ENCODE measurements around the gene LRRC18. TPM values are rescaled to one million over a fixed set of nuclear protein-coding genes. Genes with fewer than 3 reads are reported as not detected.

Gene LRRC18
- total and polyA plus RNA-seq, 2 donors (not counting 1 experiment from before 2014, with no cell fraction given), result not detected

DNA sequence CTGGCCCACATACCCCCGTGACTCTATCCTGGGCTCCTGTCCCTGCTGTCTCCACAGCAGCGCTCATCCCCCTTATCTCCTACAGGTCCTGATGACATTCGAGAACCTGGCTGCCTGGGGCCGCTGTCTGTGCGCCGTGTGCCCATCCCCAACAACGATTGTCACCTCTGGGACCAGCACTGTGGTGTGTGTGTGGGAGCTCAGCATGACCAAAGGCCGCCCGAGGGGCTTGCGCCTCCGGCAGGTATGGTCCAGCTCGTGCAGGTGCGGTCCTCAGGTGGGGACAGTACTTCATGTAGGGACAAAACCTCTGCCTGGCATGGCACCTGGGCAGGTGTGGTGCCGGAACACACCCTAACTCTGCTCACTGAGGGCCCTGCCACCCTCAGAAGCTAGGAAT is 30.4 kb upstream of the LRRC18 start:
- Histone ChIP-seq H4K20me1 (ENCODE audit: control insufficient read depth, insufficient read depth, low read length, poor library complexity, severe bottlenecking) (peaks cover 24% of the 10 kb centered on the region), H3K9ac (ENCODE audit: low read length) (no peak overlapping the region), H3K27me3 (replicated peaks in 1 of 4; ENCODE audit: control extremely low read depth in 1 of 4, control insufficient read depth in 3 of 4, insufficient read depth in 4 of 4, low read length in 3 of 4) (no peaks in the 10 kb centered on the region), H3K27ac (ENCODE audit: low read length in 2 of 2) (no peak overlapping the region), H3K9me3 (ENCODE audit: control extremely low read depth in 1 of 3, control insufficient read depth in 2 of 3, insufficient read depth in 1 of 3, low read length in 2 of 3) (no peaks in the 10 kb centered on the region), H3K4me2 (replicated peaks; ENCODE audit: low read depth, low read length, poor library complexity, severe bottlenecking) (no peak overlapping the region), H3K79me2 (ENCODE audit: control insufficient read depth, insufficient read depth, low read length) (no peaks in the 10 kb centered on the region), H3K4me1 (ENCODE audit: control insufficient read depth in 2 of 2, insufficient read depth in 2 of 2, low read length in 2 of 2) (no peaks in the 10 kb centered on the region), H3K4me3 (ENCODE audit: control extremely low read depth in 1 of 5, extremely low read depth in 1 of 5, insufficient read depth in 1 of 5, low read depth in 2 of 5, low read length in 4 of 5) (no peak overlapping the region), H3K36me3 (replicated peaks in 1 of 2; ENCODE audit: control extremely low read depth in 1 of 2, control insufficient read depth in 1 of 2, extremely low read depth in 1 of 2, insufficient read depth in 2 of 2, low read length in 1 of 2) (peaks cover 7 to 96% of the 10 kb centered on the region in 2 experiments), H2AFZ (ENCODE audit: insufficient read depth, low read depth, low read length, poor library complexity, severe bottlenecking) (no peak overlapping the region)
- Mint-ChIP-seq H3K4me1 (no peaks in the 10 kb centered on the region), H3K27me3 (no peaks in the 10 kb centered on the region), H3K27ac (peak overlapping the region; percentile 15), H3K9me3 (ENCODE audit: insufficient read depth) (no peaks in the 10 kb centered on the region), H3K4me3 (no peak overlapping the region)
- no peak for TF ChIP-seq EZH2 (IDR thresholded peaks at IDR 0.05; ENCODE audit: borderline replicate concordance, insufficient read depth, low read depth, low read length, poor library complexity, severe bottlenecking)
- TF ChIP-seq, protein P1, sequence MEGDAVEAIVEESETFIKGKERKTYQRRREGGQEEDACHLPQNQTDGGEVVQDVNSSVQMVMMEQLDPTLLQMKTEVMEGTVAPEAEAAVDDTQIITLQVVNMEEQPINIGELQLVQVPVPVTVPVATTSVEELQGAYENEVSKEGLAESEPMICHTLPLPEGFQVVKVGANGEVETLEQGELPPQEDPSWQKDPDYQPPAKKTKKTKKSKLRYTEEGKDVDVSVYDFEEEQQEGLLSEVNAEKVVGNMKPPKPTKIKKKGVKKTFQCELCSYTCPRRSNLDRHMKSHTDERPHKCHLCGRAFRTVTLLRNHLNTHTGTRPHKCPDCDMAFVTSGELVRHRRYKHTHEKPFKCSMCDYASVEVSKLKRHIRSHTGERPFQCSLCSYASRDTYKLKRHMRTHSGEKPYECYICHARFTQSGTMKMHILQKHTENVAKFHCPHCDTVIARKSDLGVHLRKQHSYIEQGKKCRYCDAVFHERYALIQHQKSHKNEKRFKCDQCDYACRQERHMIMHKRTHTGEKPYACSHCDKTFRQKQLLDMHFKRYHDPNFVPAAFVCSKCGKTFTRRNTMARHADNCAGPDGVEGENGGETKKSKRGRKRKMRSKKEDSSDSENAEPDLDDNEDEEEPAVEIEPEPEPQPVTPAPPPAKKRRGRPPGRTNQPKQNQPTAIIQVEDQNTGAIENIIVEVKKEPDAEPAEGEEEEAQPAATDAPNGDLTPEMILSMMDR (IDR thresholded peaks at IDR 0.05), result no peak
- intact Hi-C loops (cut with micrococcal nuclease), result no loop called here
- ATAC-seq (ENCODE audit: low read depth), result no peak
- 98% methylated on average over 9 of the region's 14 CpGs for WGBS (ENCODE audit: insufficient coverage)
- CTCF ChIA-PET, result no interaction called here
- no peak for DNase-seq
- POLR2A ChIA-PET, result no interaction called here

DNA sequence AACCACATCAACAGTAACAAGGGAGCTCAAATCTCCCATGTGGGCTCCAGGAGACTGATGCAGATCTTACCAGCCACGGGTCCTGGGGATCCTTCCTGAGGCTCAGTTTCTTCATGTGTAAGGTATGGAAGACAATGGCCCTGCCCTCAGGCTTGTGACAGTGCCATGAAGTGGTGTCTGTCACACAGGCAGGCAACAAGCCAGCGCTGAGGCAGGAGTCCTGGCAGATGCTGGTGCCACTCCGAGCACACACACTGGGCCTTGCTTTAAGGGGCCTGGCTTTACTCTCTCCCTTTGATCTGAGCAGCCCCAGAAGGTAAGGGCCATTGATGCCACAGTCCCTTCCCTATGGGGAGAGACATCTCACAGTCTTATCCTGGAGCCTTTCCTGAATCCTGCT is 28.4 kb upstream of the LRRC18 start:
- H3K9me3 ChIP-seq (ENCODE audit: control extremely low read depth in 1 of 3, control insufficient read depth in 2 of 3, insufficient read depth in 1 of 3, low read length in 2 of 3), result no peaks in the 10 kb centered on the region
- H3K9me3 Mint-ChIP-seq (ENCODE audit: insufficient read depth), result no peaks in the 10 kb centered on the region
- DNase-seq (no peak), ATAC-seq (ENCODE audit: low read depth) (no peak)
- H3K4me1 ChIP-seq (ENCODE audit: control insufficient read depth in 2 of 2, insufficient read depth in 2 of 2, low read length in 2 of 2), result no peaks in the 10 kb centered on the region
- H3K27ac Mint-ChIP-seq, result no peak overlapping the region
- 100% methylated on average over 2 of the region's 3 CpGs for WGBS (ENCODE audit: insufficient coverage)
- ChIA-PET POLR2A (no interaction called here), CTCF (no interaction called here)
- no peaks in the 10 kb centered on the region for H3K4me1 Mint-ChIP-seq
- no peak overlapping the region for H3K4me3 ChIP-seq (ENCODE audit: control extremely low read depth in 1 of 5, extremely low read depth in 1 of 5, insufficient read depth in 1 of 5, low read depth in 2 of 5, low read length in 4 of 5)
- H4K20me1 ChIP-seq (ENCODE audit: control insufficient read depth, insufficient read depth, low read length, poor library complexity, severe bottlenecking), result peaks cover 32% of the 10 kb centered on the region
- no peak overlapping the region for H2AFZ ChIP-seq (ENCODE audit: insufficient read depth, low read depth, low read length, poor library complexity, severe bottlenecking)
- H3K79me2 ChIP-seq (ENCODE audit: control insufficient read depth, insufficient read depth, low read length), result no peaks in the 10 kb centered on the region
- no peaks in the 10 kb centered on the region for H3K27me3 Mint-ChIP-seq
- no peak overlapping the region for H3K4me2 ChIP-seq (replicated peaks; ENCODE audit: low read depth, low read length, poor library complexity, severe bottlenecking)
- intact Hi-C loops (cut with micrococcal nuclease), result no loop called here
- peaks cover 7 to 98% of the 10 kb centered on the region in 2 experiments for H3K36me3 ChIP-seq (replicated peaks in 1 of 2; ENCODE audit: control extremely low read depth in 1 of 2, control insufficient read depth in 1 of 2, extremely low read depth in 1 of 2, insufficient read depth in 2 of 2, low read length in 1 of 2)
- H3K27ac ChIP-seq (ENCODE audit: low read length in 2 of 2), result no peak overlapping the region
- no peak for TF ChIP-seq EZH2 (IDR thresholded peaks at IDR 0.05; ENCODE audit: borderline replicate concordance, insufficient read depth, low read depth, low read length, poor library complexity, severe bottlenecking)
- TF ChIP-seq, protein P1 (IDR thresholded peaks at IDR 0.05), result no peak
- H3K4me3 Mint-ChIP-seq, result no peak overlapping the region
- no peak overlapping the region for H3K9ac ChIP-seq (ENCODE audit: low read length)
- no peaks in the 10 kb centered on the region for H3K27me3 ChIP-seq (replicated peaks in 1 of 4; ENCODE audit: control extremely low read depth in 1 of 4, control insufficient read depth in 3 of 4, insufficient read depth in 4 of 4, low read length in 3 of 4)
